Mammary epithelial cell (primary cell): ENCODE measurements around the gene IFNW1.

Experiments
- EZH2 ChIP-seq: IDR thresholded peaks from 2 replicates; pipeline ENCODE4 v1.6.1; 2012; ENCODE audit warnings: low read length, inconsistent platforms, borderline replicate concordance
- TF ChIP-seq, protein P1 (sequence below), 2 donors: IDR thresholded peaks in 1 of 2; conservative IDR thresholded peaks in 1 of 2; 2 replicates each; pipeline ENCODE4 v1.5.1; 2011 to 2012; ENCODE audit warnings: inconsistent platforms in 2 of 2, low read length in 2 of 2, mild to moderate bottlenecking in 2 of 2, control low read depth in 1 of 2, low read depth in 1 of 2; ENCODE audit not compliant: insufficient read depth in 1 of 2; ENCODE audit errors: extremely low read depth in 1 of 2

GRCh38 chr9:21171351-21171750 lies 29.7 kb upstream of the IFNW1 start:
- TF ChIP-seq, protein P1, sequence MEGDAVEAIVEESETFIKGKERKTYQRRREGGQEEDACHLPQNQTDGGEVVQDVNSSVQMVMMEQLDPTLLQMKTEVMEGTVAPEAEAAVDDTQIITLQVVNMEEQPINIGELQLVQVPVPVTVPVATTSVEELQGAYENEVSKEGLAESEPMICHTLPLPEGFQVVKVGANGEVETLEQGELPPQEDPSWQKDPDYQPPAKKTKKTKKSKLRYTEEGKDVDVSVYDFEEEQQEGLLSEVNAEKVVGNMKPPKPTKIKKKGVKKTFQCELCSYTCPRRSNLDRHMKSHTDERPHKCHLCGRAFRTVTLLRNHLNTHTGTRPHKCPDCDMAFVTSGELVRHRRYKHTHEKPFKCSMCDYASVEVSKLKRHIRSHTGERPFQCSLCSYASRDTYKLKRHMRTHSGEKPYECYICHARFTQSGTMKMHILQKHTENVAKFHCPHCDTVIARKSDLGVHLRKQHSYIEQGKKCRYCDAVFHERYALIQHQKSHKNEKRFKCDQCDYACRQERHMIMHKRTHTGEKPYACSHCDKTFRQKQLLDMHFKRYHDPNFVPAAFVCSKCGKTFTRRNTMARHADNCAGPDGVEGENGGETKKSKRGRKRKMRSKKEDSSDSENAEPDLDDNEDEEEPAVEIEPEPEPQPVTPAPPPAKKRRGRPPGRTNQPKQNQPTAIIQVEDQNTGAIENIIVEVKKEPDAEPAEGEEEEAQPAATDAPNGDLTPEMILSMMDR (conservative IDR thresholded peaks at IDR 0.05 in 1 of 2, IDR thresholded peaks at IDR 0.05 in 1 of 2; ENCODE audit: extremely low read depth in 1 of 2, insufficient read depth in 1 of 2, low read depth in 1 of 2, low read length in 2 of 2): no peak
- no peak for TF ChIP-seq EZH2
